ENCODE results near the gene SLC25A45. TPM values are rescaled to one million over a fixed set of nuclear protein-coding genes. Genes with fewer than 3 reads are reported as not detected.
A peak's percentile ranks its signal among the peaks of the same experiment; 100 is the strongest.

Gene SLC25A45
- total RNA-seq, 1 donor = 4.3 TPM

- Histone ChIP-seq H3K27me3 (ENCODE audit: insufficient read depth, low read length) (no peaks in the 10 kb centered on the region), H3K4me1 (ENCODE audit: insufficient read depth, low read length) (peaks cover 47% of the 10 kb centered on the region), H3K36me3 (ENCODE audit: insufficient read depth, low read length) (peaks cover 45% of the 10 kb centered on the region), H3K4me2 (ENCODE audit: insufficient read depth, low read length) (peak within 1 kb of the TSS; percentile 84), H3K27ac (ENCODE audit: low read depth, low read length) (peak within 1 kb of the TSS; percentile 100), H3K4me3 (ENCODE audit: insufficient read depth, low read length) (peak within 1 kb of the TSS; percentile 77), H2AFZ (ENCODE audit: low read length) (no peak within 1 kb of the TSS), H4K20me1 (ENCODE audit: insufficient read depth, low read length) (peaks cover 50% of the 10 kb centered on the region), H3K79me2 (ENCODE audit: insufficient read depth, low read length) (peaks cover 84% of the 10 kb centered on the region), H3K9me3 (ENCODE audit: low read depth, low read length) (no peaks in the 10 kb centered on the region)
- TF ChIP-seq, protein P1, sequence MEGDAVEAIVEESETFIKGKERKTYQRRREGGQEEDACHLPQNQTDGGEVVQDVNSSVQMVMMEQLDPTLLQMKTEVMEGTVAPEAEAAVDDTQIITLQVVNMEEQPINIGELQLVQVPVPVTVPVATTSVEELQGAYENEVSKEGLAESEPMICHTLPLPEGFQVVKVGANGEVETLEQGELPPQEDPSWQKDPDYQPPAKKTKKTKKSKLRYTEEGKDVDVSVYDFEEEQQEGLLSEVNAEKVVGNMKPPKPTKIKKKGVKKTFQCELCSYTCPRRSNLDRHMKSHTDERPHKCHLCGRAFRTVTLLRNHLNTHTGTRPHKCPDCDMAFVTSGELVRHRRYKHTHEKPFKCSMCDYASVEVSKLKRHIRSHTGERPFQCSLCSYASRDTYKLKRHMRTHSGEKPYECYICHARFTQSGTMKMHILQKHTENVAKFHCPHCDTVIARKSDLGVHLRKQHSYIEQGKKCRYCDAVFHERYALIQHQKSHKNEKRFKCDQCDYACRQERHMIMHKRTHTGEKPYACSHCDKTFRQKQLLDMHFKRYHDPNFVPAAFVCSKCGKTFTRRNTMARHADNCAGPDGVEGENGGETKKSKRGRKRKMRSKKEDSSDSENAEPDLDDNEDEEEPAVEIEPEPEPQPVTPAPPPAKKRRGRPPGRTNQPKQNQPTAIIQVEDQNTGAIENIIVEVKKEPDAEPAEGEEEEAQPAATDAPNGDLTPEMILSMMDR (IDR thresholded peaks at IDR 0.05; ENCODE audit: extremely low read depth, low read depth, low read length) = no peak
- DNase-seq (ENCODE audit: insufficient read length, low spot score, missing footprints) = no peak
Measured at GRCh38 chr11:65422633-65423515, 40.4 kb upstream of the SLC25A45 start, which contains the start of gene NEAT1. TSS of gene NEAT1 (plus strand) at chr11:65422798.

DNA sequence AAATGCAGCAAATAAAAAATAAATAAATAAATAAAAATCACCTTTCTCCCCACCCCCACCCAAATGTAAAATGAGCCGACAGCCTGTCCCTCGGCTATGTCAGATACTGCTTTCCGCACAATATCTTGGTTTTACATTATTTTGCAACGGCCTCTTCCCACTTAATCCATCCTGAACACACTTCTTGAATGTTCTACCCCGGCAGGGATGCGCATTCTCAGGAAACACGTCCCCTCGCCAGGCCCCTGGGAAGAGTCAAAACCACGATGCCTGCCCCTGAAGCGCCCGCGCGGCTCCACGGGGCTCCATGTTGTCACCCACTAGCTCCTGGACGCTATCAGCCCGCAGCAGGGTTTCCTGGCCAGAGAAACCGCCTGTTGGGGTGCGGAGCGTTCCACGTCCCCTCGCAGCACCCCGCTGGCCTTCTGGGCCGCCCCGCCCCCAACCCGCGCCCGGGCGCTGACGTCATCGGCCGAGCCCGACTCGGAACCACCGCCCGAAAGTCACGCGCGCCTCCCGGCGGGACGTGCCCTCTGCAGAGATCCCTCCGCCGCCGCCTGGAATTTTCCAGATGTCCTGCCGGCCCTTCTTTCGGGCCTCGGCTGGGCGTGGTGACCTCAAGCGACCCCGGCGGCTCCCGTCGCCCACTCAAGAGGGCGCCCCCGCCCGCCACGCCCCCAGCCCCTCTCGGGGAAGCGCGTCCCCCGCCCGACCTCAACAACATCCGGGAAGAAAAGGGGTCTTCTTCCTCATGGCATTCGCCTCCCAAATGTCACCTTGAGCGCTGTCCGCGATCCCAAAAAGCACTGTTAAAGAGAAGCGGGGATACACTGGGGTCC, 39.6 kb upstream of the SLC25A45 start:
- Histone ChIP-seq H3K27ac (ENCODE audit: low read depth, low read length) (peak overlapping the region; percentile 100), H3K9me3 (ENCODE audit: low read depth, low read length) (no peaks in the 10 kb centered on the region), H3K27me3 (ENCODE audit: insufficient read depth, low read length) (no peaks in the 10 kb centered on the region), H3K4me2 (ENCODE audit: insufficient read depth, low read length) (peak overlapping the region; percentile 84), H3K36me3 (ENCODE audit: insufficient read depth, low read length) (peaks cover 38% of the 10 kb centered on the region), H3K4me3 (ENCODE audit: insufficient read depth, low read length) (peak overlapping the region; percentile 77), H3K79me2 (ENCODE audit: insufficient read depth, low read length) (peaks cover 84% of the 10 kb centered on the region), H4K20me1 (ENCODE audit: insufficient read depth, low read length) (peaks cover 45% of the 10 kb centered on the region), H2AFZ (ENCODE audit: low read length) (no peak overlapping the region), H3K4me1 (ENCODE audit: insufficient read depth, low read length) (peaks cover 47% of the 10 kb centered on the region)
- DNase-seq (ENCODE audit: insufficient read length, low spot score, missing footprints) = peak; percentile 92
- TF ChIP-seq, protein P1 (IDR thresholded peaks at IDR 0.05; ENCODE audit: extremely low read depth, low read depth, low read length) = no peak

- TF ChIP-seq, protein P1 (IDR thresholded peaks at IDR 0.05; ENCODE audit: extremely low read depth, low read depth, low read length) = no peak
- DNase-seq (ENCODE audit: insufficient read length, low spot score, missing footprints) = peak; percentile 94
- H3K4me1 ChIP-seq (ENCODE audit: insufficient read depth, low read length) = peaks cover 54% of the 10 kb centered on the region
- H3K79me2 ChIP-seq (ENCODE audit: insufficient read depth, low read length) = peaks cover 84% of the 10 kb centered on the region
- H3K9me3 ChIP-seq (ENCODE audit: low read depth, low read length) = no peaks in the 10 kb centered on the region
- no peaks in the 10 kb centered on the region for H3K27me3 ChIP-seq (ENCODE audit: insufficient read depth, low read length)
- H3K4me3 ChIP-seq (ENCODE audit: insufficient read depth, low read length) = peak overlapping the region; percentile 77
- H2AFZ ChIP-seq (ENCODE audit: low read length) = no peak overlapping the region
- peaks cover 36% of the 10 kb centered on the region for H4K20me1 ChIP-seq (ENCODE audit: insufficient read depth, low read length)
- peaks cover 30% of the 10 kb centered on the region for H3K36me3 ChIP-seq (ENCODE audit: insufficient read depth, low read length)
- H3K4me2 ChIP-seq (ENCODE audit: insufficient read depth, low read length) = peak overlapping the region; percentile 84
- H3K27ac ChIP-seq (ENCODE audit: low read depth, low read length) = peak overlapping the region; percentile 100
Measured at GRCh38 chr11:65420979-65421793, 38.7 kb upstream of the SLC25A45 start.

Measured in osteoblast (primary cell).